Stimulated activated CD4-positive, alpha-beta T cell treated with anti-CD3 and anti-CD28 coated beads, Interleukin-4, amount 100 ng/mL, for 4 hours (primary cell): Measurements from ENCODE around the gene SNX24.
"Not testable (repeated sequence)": the region's sequence is repeated elsewhere in the genome, so short reads cannot be mapped to it uniquely, and the experiment has no call there.

ENCODE experiments used
- DNase-seq, 2 experiments: peaks; one replicate each; pipeline ENCODE4 v3.0.0-alpha.2; 2020

Gene SNX24

GRCh38 chr5:122845229-122846050, at the start of gene SNX24:
Gene SNX24, plus strand, starts transcription at chr5:122845613. Its CDS starts 21 bp downstream, at chr5:122845634.
- DNase-seq, result peak; percentile 56 to 57

- DNase-seq, result no peak
These were observed 39.9 kb upstream of the SNX24 start for GRCh38 chr5:122805481-122805880.

- no peak for DNase-seq
These were observed 35.0 kb upstream of the SNX24 start for GRCh38 chr5:122810405-122810804.

- no peak for DNase-seq
These were observed 30.1 kb upstream of the SNX24 start for GRCh38 chr5:122815218-122815767.

DNA sequence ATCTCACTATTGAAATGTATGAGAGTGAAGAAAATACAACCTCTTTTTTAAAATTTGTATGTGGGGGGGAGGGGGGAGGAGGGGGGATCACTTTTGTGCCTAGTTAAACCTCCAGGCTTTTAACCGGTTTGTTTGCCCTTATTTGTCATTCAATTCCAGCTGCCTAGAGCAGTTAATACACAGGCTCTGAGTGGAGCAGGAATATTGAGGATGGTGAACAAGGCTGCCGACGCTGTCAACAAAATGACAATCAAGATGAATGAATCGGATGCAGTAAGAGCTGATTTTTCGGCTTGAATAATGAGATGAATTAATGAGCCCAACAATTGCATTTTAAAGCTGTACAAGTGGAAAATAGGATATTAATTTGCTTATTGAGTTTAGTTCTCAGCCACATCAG, 28.7 kb upstream of the SNX24 start:
- DNase-seq, result no peak

DNA sequence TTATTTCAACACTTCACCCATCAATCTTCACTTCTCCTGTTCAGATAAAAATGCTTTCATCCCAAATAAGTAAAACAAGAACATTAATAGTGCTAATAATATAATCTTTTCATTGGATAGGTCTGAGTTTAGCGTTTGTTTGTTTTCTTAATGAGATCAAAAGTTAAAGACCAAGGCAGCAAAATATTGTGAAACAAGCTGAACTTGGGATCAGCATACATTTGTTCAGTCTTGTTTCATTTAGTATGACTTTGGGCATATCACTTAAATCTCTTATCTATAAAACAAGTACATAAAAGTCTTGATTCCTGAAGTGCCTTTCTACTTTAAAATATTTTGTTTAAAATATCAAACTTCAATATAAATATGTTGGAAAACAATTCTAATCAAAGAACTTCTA, 13.4 kb upstream of the SNX24 start:
- no peak for DNase-seq

- DNase-seq, result no peak
These were observed 9.7 kb upstream of the SNX24 start for GRCh38 chr5:122835681-122836080.

DNA sequence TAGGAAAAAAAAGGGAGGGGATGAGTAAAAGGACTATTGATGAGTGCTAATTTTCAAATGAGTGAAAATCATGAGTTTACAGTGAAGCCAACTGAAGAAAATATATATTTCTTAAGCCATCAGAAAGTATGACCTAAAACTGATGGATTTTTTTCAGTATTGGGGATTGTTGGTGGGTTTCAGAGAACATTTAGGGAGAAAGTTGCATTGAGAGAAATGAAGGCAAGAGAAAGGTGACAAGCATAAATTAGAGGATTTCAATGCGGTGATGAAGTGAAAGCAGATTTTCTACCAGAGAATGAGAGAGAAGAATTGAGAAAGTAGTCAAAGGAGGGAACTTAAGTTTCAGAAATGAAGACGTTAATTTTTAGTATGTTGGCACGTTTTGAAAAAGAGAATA, 8.5 kb upstream of the SNX24 start:
- DNase-seq, result no peak

DNA sequence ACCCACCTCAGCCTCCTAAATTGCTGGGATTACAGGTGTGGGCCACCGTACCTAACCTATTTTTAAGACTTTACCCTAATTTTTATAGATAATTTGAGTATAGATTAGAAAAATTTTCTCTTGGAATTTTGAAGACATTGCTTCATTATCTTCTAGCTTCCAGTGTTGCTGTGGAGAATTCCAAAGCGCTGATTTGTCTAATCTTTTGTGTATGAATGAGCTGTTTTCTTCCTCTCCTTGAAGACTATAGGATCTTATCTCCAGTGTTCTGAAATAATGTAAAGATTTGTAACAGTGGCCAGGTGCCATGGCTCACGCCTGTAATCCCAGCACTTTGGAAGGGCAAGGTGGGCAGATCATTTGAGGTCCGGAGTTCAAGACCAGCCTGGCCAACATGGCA, 5.7 kb upstream of the SNX24 start:
- no peak for DNase-seq

DNA sequence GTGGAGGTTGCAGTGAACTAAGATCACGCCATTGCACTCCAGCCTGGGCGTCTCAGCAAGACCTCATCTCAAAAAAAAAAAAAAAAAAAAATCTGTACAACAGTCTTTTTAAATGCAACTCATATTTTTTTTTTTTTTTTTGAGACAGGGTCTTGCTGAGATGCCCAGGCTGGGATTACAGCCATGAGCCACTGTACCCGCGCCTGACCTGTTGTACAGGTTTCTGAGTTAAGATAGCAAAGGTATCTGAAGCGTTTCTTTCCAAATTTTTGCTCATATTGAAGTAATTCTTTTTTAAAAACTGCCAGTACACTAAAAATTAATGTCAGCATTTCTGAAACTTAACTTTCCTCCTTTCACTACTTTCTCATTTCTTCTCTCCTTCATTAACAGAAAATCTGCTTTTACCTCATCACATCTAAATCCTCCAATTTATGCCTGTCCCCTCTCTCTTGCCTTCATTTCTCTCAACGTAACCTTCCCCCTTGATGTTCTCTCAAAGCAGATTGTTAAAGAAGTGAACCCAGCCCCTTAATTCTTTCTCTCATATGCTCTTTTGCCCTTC, 3.3 kb upstream of the SNX24 start:
- DNase-seq, result no peak

GRCh38 chr5:122844136-122844909, 1.1 kb upstream of the SNX24 start:
- no peak for DNase-seq

GRCh38 chr5:122844910-122845228, 544 bp upstream of the SNX24 start:
- no peak for DNase-seq

- no peak for DNase-seq
These were observed 688 bp downstream of the SNX24 start for GRCh38 chr5:122846051-122846550.

DNA sequence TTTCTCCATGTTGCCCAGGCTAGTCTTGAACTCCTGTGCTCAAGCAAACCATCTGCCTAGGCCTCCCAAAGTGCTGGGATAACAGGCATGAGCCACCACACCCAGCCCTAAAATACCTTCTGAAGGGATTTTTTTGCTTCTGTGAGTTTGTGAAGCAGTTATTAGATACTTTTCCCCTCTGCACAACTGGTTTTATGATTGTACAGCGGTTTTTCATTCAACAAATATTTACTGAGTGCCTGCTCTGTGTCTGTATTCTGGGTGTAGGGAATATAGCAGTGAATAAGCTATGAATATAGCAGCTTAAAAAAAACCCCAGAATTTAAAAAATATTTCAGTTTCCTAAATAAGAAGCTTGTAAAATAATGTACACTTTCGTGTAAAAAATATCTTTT, 2.3 kb downstream of the SNX24 start:
- DNase-seq, result no peak

- DNase-seq, result no peak
These were observed 4.4 kb downstream of the SNX24 start for GRCh38 chr5:122849771-122850170.

GRCh38 chr5:122857538-122857937, 12.1 kb downstream of the SNX24 start:
- DNase-seq, result not testable (repeated sequence)

GRCh38 chr5:122858451-122858850, 13.0 kb downstream of the SNX24 start:
- DNase-seq, result no peak

- DNase-seq, result no peak
These were observed 17.8 kb downstream of the SNX24 start for GRCh38 chr5:122863240-122863639.

DNA sequence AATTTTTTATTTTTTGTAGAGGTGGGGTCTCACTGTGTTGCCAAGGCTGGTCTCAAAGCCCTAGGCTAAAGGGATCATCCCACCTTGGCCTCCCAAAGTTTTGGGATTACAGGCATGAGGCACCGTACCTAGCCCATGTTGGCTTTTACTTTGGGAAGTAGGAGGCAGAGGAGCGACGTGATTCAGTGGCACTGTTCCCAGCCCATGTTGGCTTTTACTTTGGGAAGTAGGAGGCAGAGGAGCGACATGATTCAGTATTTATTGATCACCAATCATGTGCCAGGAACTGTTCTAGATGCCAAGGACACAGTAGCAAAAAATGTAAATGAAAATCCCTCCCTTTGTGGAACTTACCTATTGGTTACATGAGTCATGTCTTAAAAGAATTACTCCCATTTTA, 18.3 kb downstream of the SNX24 start:
- no peak for DNase-seq

- DNase-seq, result no peak
These were observed 19.0 kb downstream of the SNX24 start for GRCh38 chr5:122864400-122864799.

DNA sequence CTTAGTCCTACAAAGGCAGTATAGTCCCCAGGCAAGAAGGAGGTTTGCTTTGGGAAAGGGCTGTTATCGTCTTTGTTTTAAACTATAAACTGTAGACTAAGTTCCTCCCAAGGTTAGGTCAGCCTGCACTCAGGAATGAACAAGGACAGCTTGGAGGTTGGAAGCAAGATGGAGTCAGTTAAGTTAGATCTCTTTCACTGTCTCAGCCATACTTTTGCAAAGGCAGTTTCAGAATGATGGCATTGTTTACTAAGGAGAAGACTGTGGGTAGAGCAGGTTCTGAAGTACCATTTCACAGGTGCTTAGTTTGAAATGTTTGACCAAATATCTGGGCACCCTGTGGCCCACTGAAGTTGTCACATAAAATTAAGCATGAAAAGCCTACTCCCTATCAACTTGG, 19.4 kb downstream of the SNX24 start:
- no peak for DNase-seq

- no peak for DNase-seq
These were observed 24.9 kb downstream of the SNX24 start for GRCh38 chr5:122870219-122870856.

DNA sequence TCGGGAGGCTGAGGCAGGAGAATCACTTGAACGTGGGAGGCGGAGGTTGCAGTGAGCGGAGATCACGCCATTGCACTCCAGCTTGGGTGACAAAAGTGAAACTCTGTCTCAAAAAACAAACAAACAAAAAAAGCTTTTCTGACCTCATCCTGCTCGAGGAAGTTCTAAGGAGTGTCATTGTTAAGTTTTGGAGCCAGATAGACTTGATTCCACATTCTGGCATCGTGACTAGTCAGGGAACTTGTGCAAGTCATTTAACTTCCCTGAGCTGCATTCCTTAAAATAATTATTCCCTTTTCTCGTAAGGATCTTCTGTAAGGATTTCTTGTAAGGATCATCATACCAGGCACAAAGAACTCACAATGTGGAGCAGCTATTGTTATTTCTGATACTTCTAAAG, 26.2 kb downstream of the SNX24 start:
- no peak for DNase-seq
